MCF 10A (cell line): ENCODE measurements around the gene RAPSN. TPM values are rescaled to one million over a fixed set of nuclear protein-coding genes. Genes with fewer than 3 reads are reported as not detected.

Source experiments
- BruUV-seq: library from RNA; stranded (reverse); fragments of 400-500 nt; replicated peaks from 2 replicates; lab custom pipeline; 2021; lab: Mats Ljungman, UMichigan
- CTCF ChIA-PET: fragments of 300-600 bp; sonication (Branson Sonifier 250); formaldehyde crosslinking; extraction: SDS; loops from one replicate; lab custom pipeline; 2021; ENCODE audit warnings: antibody characterized with exemption, inconsistent platforms; lab: Yijun Ruan, JAX
- POLR2A ChIA-PET: fragments of 300-600, 350-650 bp; sonication (Branson Sonifier 250); formaldehyde crosslinking; extraction: SDS; loops from one replicate; lab custom pipeline; 2020; ENCODE audit warnings: antibody characterized with exemption, inconsistent platforms; lab: Yijun Ruan, JAX
- DNase-seq: peaks from one replicate; pipeline ENCODE4 v3.0.0-alpha.2; 2018; ENCODE audit not compliant: unreplicated experiment
- H3K27ac Mint-ChIP-seq: one replicate; pipeline ENCODE4 v1.8.0; 2022; ENCODE audit warnings: mild to moderate bottlenecking, low read depth, mixed read lengths; ENCODE audit not compliant: unreplicated experiment
- H3K27me3 Mint-ChIP-seq: one replicate; pipeline ENCODE4 v1.8.0; 2022; ENCODE audit warnings: mixed read lengths; ENCODE audit not compliant: insufficient read depth, unreplicated experiment
- H3K36me3 Mint-ChIP-seq: one replicate; pipeline ENCODE4 v1.8.0; 2022; ENCODE audit warnings: mild to moderate bottlenecking, moderate library complexity, mixed read lengths; ENCODE audit not compliant: insufficient read depth, unreplicated experiment
- H3K4me1 Mint-ChIP-seq: one replicate; pipeline ENCODE4 v1.8.0; 2022; ENCODE audit warnings: mixed read lengths; ENCODE audit not compliant: insufficient read depth, unreplicated experiment
- H3K4me3 Mint-ChIP-seq: one replicate; pipeline ENCODE4 v1.8.0; 2022; ENCODE audit warnings: mild to moderate bottlenecking, moderate library complexity, mixed read lengths; ENCODE audit not compliant: unreplicated experiment
- H3K9me3 Mint-ChIP-seq: one replicate; pipeline ENCODE4 v1.8.0; 2022; ENCODE audit warnings: mixed read lengths; ENCODE audit not compliant: unreplicated experiment
- intact Hi-C: fragments of 100-400 bp; cut with micrococcal nuclease; formaldehyde crosslinking; loops from 2 replicates; pipeline ENCODE4 v1.14.1; 2022
- total RNA-seq: library from RNA; stranded (reverse); gene quantifications from 2 replicates; pipeline ENCODE4 v1.2.3, GENCODE V29; 2022
- TF ChIP-seq, protein P1 (sequence below): fragments of 200-600 bp; IDR thresholded peaks from one replicate; pipeline ENCODE4 v1.8.0; 2022; ENCODE audit warnings: antibody characterized with exemption, mild to moderate bottlenecking; ENCODE audit not compliant: unreplicated experiment

The RAPSN gene
- total RNA-seq, 1 experiment from 2014 or later = 0.51 TPM

GRCh38 chr11:47417712-47418111, 31.2 kb downstream of the RAPSN start:
- Mint-ChIP-seq H3K36me3 (peaks cover 75% of the 10 kb centered on the region), H3K4me1 (peaks cover 21% of the 10 kb centered on the region), H3K9me3 (no peaks in the 10 kb centered on the region), H3K27ac (peak overlapping the region; percentile 61), H3K4me3 (no peak overlapping the region), H3K27me3 (no peaks in the 10 kb centered on the region)
- no TSS peak for BruUV-seq
- ChIA-PET POLR2A (interaction anchor here (1.3 kb wide), 2 partner anchors 9 kb away, joined by 3 to 7 read pairs; partner anchors contain the start of genes PSMC3 and SLC39A13), CTCF (interaction anchor here (1.3 kb wide), 1 partner anchor 44 kb away, joined by 5 read pairs; no protein-coding TSS in a partner anchor)
- TF ChIP-seq, protein P1, sequence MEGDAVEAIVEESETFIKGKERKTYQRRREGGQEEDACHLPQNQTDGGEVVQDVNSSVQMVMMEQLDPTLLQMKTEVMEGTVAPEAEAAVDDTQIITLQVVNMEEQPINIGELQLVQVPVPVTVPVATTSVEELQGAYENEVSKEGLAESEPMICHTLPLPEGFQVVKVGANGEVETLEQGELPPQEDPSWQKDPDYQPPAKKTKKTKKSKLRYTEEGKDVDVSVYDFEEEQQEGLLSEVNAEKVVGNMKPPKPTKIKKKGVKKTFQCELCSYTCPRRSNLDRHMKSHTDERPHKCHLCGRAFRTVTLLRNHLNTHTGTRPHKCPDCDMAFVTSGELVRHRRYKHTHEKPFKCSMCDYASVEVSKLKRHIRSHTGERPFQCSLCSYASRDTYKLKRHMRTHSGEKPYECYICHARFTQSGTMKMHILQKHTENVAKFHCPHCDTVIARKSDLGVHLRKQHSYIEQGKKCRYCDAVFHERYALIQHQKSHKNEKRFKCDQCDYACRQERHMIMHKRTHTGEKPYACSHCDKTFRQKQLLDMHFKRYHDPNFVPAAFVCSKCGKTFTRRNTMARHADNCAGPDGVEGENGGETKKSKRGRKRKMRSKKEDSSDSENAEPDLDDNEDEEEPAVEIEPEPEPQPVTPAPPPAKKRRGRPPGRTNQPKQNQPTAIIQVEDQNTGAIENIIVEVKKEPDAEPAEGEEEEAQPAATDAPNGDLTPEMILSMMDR = no peak
- intact Hi-C loops = no loop called here
- no peak for DNase-seq

DNA sequence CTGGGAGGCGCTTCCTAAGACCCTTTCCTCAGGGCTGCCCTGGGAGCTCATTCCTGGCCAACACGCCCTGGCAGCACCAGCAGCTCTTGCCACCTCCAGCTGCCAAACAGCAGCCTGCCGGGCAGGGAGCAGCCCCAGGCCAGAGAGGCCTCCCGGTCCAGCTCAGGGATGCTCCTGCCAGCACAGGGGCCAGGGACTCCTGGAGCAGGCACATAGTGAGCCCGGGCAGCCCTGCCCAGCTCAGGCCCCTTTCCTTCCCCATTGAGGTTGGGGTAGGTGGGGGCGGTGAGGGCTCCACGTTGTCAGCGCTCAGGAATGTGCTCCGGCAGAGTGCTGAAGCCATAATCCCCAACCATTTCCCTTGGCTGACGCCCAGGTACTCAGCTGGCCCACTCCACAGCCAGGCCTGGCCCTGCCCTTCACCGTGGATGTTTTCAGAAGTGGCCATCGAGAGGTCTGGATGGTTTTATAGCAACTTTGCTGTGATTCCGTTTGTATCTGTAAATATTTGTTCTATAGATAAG, 32.9 kb downstream of the RAPSN start:
- ChIA-PET CTCF (interaction anchor here (0.6 to 0.7 kb wide), 5 partner anchors 9 to 213 kb away, joined by 3 to 5 read pairs (median 3); no protein-coding TSS in a partner anchor), POLR2A (interaction anchor here (0.7 to 2.3 kb wide), 6 partner anchors 10 to 352 kb away, joined by 3 to 24 read pairs (median 3); partner anchors contain the start of gene PSMC3)
- Mint-ChIP-seq H3K27me3 (no peaks in the 10 kb centered on the region), H3K27ac (peak overlapping the region; percentile 73), H3K36me3 (peaks cover 75% of the 10 kb centered on the region), H3K9me3 (no peaks in the 10 kb centered on the region), H3K4me1 (peaks cover 21% of the 10 kb centered on the region), H3K4me3 (peak overlapping the region; percentile 23)
- TSS peak; percentile 7 for BruUV-seq
- intact Hi-C loops = no loop called here
- DNase-seq = peak; percentile 92
- TF ChIP-seq, protein P1 = no peak

- ChIA-PET CTCF (interaction anchor here (0.6 to 0.9 kb wide), 6 partner anchors 8 to 212 kb away, joined by 3 to 5 read pairs (median 3); no protein-coding TSS in a partner anchor), POLR2A (interaction anchor here (1.1 to 2.3 kb wide), 4 partner anchors 10 to 353 kb away, joined by 3 to 24 read pairs (median 4); partner anchors contain the start of gene PSMC3)
- Mint-ChIP-seq H3K27me3 (no peaks in the 10 kb centered on the region), H3K27ac (peak overlapping the region; percentile 73), H3K9me3 (no peaks in the 10 kb centered on the region), H3K36me3 (peaks cover 68% of the 10 kb centered on the region), H3K4me1 (peaks cover 21% of the 10 kb centered on the region), H3K4me3 (no peak overlapping the region)
- no TSS peak for BruUV-seq
- intact Hi-C loops = no loop called here
- TF ChIP-seq, protein P1 = no peak
- DNase-seq = no peak
These were observed 33.7 kb downstream of the RAPSN start for GRCh38 chr11:47415091-47415854.

DNA sequence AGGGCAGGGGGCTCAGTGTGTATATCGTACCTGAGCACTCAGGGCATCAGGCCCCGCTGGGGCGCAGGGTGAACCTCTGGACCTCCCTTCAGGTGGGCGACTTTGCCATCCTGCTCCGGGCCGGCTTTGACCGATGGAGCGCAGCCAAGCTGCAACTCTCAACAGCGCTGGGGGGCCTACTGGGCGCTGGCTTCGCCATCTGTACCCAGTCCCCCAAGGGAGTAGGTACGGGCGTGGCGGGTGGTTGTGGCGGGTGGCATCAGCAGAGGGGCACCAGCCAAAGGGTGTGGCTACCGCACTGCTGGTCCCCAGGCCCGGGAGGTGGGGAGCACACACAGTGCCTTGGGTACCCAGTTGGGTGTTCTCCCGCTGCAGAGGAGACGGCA, 34.3 kb downstream of the RAPSN start:
- H3K27ac Mint-ChIP-seq = no peak overlapping the region
- intact Hi-C loops = no loop called here
- no peak for DNase-seq
- no peaks in the 10 kb centered on the region for H3K9me3 Mint-ChIP-seq
- ChIA-PET CTCF (interaction anchor here (0.9 kb wide), 1 partner anchor 40 kb away, joined by 3 read pairs; no protein-coding TSS in a partner anchor), POLR2A (interaction anchor here (1.3 kb wide), 1 partner anchor 225 kb away, joined by 3 read pairs; no protein-coding TSS in a partner anchor)
- TF ChIP-seq, protein P1 = no peak
- no TSS peak for BruUV-seq
- H3K4me3 Mint-ChIP-seq = no peak overlapping the region
- H3K27me3 Mint-ChIP-seq = no peaks in the 10 kb centered on the region
- H3K36me3 Mint-ChIP-seq = peaks cover 66% of the 10 kb centered on the region
- peaks cover 24% of the 10 kb centered on the region for H3K4me1 Mint-ChIP-seq
